C4-2B (cell line): ENCODE measurements around the gene TOMM40L.

Experiments
- H3K27ac ChIP-seq: fragments of 450-650 bp; 2 replicates; pipeline ENCODE4 v1.5.1; 2017
- ZFX ChIP-seq: fragments of 450-650 bp; IDR thresholded peaks from 2 replicates; pipeline ENCODE4 v1.6.1; 2017
- TF ChIP-seq, protein P1 (sequence below): fragments of 450-650 bp; conservative IDR thresholded peaks from 2 replicates; pipeline ENCODE4 v1.5.1; 2017; ENCODE audit warnings: mild to moderate bottlenecking

TOMM40L gene

GRCh38 chr1:161185282-161185682 is 40.6 kb upstream of the TOMM40L start:
- TF ChIP-seq, protein P1, sequence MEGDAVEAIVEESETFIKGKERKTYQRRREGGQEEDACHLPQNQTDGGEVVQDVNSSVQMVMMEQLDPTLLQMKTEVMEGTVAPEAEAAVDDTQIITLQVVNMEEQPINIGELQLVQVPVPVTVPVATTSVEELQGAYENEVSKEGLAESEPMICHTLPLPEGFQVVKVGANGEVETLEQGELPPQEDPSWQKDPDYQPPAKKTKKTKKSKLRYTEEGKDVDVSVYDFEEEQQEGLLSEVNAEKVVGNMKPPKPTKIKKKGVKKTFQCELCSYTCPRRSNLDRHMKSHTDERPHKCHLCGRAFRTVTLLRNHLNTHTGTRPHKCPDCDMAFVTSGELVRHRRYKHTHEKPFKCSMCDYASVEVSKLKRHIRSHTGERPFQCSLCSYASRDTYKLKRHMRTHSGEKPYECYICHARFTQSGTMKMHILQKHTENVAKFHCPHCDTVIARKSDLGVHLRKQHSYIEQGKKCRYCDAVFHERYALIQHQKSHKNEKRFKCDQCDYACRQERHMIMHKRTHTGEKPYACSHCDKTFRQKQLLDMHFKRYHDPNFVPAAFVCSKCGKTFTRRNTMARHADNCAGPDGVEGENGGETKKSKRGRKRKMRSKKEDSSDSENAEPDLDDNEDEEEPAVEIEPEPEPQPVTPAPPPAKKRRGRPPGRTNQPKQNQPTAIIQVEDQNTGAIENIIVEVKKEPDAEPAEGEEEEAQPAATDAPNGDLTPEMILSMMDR, result no peak
- no peak for TF ChIP-seq ZFX
- H3K27ac ChIP-seq, result no peak overlapping the region

DNA sequence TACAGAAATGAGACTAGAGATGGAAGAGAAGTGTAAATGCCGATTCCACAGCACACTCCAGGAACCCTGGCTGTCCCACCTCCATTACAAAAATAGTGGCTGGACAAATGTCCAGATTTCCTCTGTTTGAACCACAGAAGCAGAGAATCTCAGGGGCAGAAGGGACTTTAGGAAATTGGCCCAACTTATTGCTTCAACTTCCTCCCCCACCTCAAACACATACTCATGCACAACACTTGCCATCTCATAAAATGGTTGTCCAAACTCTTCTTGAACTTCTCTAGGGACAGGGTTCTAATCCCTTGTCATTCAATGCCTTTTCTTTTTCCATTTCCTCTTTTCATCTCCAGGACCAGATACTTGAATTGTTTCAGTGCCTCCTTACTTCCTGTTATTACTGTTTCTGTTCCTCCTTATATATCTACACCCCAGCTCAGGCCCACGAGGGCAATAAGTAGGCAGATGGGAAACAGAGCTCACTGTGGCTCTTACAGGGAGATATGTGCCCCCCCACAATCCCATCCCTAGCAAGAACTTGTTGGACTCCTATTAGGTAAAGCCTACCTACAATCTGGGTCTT is 40.0 kb upstream of the TOMM40L start:
- no peak overlapping the region for H3K27ac ChIP-seq

DNA sequence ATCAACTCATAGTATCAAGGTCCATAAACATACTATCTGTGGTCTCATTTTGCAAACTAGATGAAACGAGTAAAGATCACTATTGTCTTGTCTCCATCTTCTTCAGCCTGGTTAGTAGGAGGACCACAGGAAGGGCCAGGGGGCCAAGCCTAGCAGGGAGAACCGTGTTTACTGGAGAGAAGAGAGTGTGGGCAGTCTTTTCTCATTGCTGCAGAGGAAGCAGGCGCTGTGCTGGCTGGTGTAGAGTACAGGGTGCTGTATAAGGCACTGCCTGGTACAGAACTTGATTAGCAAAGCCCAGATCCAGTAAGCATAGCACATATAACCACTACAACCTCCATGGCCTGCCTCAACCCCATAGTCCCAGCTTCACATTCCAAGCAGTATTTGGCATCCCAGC is 38.5 kb upstream of the TOMM40L start:
- no peak overlapping the region for H3K27ac ChIP-seq
- TF ChIP-seq ZFX, result no peak
- TF ChIP-seq, protein P1, result no peak

More for the DNA sequence above, 40.0 kb upstream of the TOMM40L start:
- TF ChIP-seq, protein P1, result no peak
- no peak for TF ChIP-seq ZFX

GRCh38 chr1:161188381-161188780 is 37.5 kb upstream of the TOMM40L start:
- no peak overlapping the region for H3K27ac ChIP-seq
- TF ChIP-seq, protein P1, result no peak
- no peak for TF ChIP-seq ZFX

- no peak overlapping the region for H3K27ac ChIP-seq
- no peak for TF ChIP-seq ZFX
- TF ChIP-seq, protein P1, result no peak
Observed at GRCh38 chr1:161189036-161189435, 36.8 kb upstream of the TOMM40L start.

DNA sequence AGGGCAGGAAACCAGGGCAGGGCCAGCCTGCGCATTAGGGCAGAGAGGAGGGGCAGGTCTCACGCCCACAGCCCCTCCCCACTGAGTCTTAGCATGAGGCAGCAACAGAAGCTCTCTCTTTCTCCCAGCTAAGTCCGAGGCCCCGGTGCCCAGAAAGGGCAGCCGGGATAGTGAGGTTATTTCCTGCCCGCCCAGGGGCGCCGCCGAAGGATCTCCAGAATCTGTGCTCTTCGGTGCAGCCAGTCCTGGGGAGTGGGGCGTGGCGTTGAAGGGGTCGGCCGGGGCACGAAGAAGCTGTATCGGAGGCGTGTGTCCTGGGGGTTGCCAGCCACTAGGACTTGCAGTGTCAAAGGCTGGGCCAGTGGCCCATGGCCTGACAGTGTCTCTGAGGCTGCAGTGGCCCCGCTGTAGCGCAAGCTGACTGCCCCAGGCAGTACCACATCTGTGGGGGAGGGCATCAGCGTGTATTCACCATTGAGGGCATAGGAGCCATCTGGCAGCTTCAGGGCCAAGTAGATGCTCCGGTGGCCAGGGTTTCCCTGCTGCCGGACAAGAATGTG is 34.8 kb upstream of the TOMM40L start:
- TF ChIP-seq ZFX, result no peak
- TF ChIP-seq, protein P1, result no peak
- no peak overlapping the region for H3K27ac ChIP-seq

GRCh38 chr1:161191971-161192370 is 33.9 kb upstream of the TOMM40L start:
- H3K27ac ChIP-seq, result no peak overlapping the region
- TF ChIP-seq ZFX, result no peak
- TF ChIP-seq, protein P1, result no peak
